Measurements from ENCODE around the gene GRB10.

DNA sequence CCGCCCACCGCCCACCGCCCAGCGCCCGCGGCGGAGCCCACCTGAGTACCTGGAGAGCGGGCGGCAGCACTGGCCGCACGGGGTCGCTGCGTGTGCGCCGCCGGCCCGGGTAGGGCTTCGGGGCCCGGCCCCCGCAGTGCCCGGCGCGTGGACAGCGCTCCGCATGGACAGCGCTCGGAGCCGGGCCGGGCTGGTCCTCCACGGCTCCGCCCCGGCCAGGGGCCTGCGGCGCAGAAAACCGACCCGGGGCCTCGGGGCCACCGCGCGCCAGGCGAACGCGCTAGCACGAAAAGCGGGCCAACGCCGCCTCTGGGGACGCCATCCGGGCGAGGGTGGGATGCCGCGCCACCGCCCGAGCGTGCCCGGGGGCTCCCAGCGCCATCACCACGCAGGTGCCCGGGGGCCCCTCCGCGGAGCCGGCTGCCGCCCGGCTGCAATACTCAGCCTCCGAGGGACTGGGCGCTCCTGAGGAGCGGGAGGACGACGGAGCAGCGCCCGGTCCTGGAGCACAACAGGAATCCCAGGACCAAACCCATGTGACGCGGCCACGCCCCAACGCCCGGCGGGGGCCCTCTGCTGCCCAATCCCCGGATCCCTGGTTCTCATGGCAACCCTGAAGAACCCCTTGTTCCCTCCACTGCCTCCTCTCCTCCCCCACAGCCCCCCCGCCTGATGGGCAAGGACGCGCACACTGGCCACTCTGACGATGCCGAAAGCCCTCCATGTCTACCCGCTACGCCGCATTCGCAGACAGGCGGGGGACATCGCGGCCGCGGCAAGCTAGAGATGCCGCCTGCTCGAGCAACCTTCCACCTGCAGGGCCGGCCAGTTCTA is at the start of gene GRB10:
- TF ChIP-seq, protein P1, sequence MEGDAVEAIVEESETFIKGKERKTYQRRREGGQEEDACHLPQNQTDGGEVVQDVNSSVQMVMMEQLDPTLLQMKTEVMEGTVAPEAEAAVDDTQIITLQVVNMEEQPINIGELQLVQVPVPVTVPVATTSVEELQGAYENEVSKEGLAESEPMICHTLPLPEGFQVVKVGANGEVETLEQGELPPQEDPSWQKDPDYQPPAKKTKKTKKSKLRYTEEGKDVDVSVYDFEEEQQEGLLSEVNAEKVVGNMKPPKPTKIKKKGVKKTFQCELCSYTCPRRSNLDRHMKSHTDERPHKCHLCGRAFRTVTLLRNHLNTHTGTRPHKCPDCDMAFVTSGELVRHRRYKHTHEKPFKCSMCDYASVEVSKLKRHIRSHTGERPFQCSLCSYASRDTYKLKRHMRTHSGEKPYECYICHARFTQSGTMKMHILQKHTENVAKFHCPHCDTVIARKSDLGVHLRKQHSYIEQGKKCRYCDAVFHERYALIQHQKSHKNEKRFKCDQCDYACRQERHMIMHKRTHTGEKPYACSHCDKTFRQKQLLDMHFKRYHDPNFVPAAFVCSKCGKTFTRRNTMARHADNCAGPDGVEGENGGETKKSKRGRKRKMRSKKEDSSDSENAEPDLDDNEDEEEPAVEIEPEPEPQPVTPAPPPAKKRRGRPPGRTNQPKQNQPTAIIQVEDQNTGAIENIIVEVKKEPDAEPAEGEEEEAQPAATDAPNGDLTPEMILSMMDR (IDR thresholded peaks at IDR 0.05; ENCODE audit: extremely low read depth in 1 of 2, insufficient read depth in 1 of 2, low read depth in 1 of 2, low read length in 2 of 2): peak; percentile 12 to 32
- TF ChIP-seq, protein P2, sequence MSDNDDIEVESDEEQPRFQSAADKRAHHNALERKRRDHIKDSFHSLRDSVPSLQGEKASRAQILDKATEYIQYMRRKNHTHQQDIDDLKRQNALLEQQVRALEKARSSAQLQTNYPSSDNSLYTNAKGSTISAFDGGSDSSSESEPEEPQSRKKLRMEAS (IDR thresholded peaks at IDR 0.05; ENCODE audit: insufficient read depth, insufficient read length): no peak
- TF ChIP-seq POLR2A (IDR thresholded peaks at IDR 0.05; ENCODE audit: low read depth, low read length): no peak
- no peak for TF ChIP-seq EZH2 (IDR thresholded peaks at IDR 0.05; ENCODE audit: borderline replicate concordance, low read depth, low read length, severe bottlenecking)
- TF ChIP-seq POLR2AphosphoS5 (IDR thresholded peaks at IDR 0.05; ENCODE audit: insufficient read depth, low read depth, low read length): peak; percentile 33

All from endothelial cell of umbilical vein (primary cell).